NCI-H524 (cell line): ENCODE measurements around the gene UGT1A10.

Experiments used
- DNase-seq, 2 experiments: peaks; one replicate each; lab custom pipeline; 2025; lab: John Stamatoyannopoulos, UW

Gene UGT1A10

GRCh38 chr2:233822101-233822771 is 186.0 kb downstream of the UGT1A10 start:
- DNase-seq: no peak
